ENCODE data around the gene CAMK2A. TPM values are rescaled to one million over a fixed set of nuclear protein-coding genes. Genes with fewer than 3 reads are reported as not detected.

The CAMK2A gene
- total and polyA plus RNA-seq, 2 experiments from 2014 or later: 0.18 TPM; not detected in 1

- TF ChIP-seq, protein P1, sequence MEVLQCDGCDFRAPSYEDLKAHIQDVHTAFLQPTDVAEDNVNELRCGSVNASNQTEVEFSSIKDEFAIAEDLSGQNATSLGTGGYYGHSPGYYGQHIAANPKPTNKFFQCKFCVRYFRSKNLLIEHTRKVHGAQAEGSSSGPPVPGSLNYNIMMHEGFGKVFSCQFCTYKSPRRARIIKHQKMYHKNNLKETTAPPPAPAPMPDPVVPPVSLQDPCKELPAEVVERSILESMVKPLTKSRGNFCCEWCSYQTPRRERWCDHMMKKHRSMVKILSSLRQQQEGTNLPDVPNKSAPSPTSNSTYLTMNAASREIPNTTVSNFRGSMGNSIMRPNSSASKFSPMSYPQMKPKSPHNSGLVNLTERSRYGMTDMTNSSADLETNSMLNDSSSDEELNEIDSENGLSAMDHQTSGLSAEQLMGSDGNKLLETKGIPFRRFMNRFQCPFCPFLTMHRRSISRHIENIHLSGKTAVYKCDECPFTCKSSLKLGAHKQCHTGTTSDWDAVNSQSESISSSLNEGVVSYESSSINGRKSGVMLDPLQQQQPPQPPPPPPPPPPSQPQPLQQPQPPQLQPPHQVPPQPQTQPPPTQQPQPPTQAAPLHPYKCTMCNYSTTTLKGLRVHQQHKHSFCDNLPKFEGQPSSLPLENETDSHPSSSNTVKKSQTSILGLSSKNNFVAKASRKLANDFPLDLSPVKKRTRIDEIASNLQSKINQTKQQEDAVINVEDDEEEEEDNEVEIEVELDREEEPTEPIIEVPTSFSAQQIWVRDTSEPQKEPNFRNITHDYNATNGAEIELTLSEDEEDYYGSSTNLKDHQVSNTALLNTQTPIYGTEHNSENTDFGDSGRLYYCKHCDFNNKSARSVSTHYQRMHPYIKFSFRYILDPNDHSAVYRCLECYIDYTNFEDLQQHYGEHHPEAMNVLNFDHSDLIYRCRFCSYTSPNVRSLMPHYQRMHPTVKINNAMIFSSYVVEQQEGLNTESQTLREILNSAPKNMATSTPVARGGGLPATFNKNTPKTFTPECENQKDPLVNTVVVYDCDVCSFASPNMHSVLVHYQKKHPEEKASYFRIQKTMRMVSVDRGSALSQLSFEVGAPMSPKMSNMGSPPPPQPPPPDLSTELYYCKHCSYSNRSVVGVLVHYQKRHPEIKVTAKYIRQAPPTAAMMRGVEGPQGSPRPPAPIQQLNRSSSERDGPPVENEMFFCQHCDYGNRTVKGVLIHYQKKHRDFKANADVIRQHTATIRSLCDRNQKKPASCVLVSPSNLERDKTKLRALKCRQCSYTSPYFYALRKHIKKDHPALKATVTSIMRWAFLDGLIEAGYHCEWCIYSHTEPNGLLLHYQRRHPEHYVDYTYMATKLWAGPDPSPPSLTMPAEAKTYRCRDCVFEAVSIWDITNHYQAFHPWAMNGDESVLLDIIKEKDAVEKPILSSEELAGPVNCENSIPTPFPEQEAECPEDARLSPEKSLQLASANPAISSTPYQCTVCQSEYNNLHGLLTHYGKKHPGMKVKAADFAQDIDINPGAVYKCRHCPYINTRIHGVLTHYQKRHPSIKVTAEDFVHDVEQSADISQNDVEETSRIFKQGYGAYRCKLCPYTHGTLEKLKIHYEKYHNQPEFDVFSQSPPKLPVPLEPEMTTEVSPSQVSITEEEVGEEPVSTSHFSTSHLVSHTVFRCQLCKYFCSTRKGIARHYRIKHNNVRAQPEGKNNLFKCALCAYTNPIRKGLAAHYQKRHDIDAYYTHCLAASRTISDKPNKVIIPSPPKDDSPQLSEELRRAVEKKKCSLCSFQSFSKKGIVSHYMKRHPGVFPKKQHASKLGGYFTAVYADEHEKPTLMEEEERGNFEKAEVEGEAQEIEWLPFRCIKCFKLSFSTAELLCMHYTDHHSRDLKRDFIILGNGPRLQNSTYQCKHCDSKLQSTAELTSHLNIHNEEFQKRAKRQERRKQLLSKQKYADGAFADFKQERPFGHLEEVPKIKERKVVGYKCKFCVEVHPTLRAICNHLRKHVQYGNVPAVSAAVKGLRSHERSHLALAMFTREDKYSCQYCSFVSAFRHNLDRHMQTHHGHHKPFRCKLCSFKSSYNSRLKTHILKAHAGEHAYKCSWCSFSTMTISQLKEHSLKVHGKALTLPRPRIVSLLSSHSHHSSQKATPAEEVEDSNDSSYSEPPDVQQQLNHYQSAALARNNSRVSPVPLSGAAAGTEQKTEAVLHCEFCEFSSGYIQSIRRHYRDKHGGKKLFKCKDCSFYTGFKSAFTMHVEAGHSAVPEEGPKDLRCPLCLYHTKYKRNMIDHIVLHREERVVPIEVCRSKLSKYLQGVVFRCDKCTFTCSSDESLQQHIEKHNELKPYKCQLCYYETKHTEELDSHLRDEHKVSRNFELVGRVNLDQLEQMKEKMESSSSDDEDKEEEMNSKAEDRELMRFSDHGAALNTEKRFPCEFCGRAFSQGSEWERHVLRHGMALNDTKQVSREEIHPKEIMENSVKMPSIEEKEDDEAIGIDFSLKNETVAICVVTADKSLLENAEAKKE (CRISPR knock-in tag; IDR thresholded peaks at IDR 0.05): no peak
- no peak for TF ChIP-seq STAT1 (IDR thresholded peaks at IDR 0.05; ENCODE audit: unreplicated experiment)
- TF ChIP-seq EZH2phosphoT487 (IDR thresholded peaks at IDR 0.05; ENCODE audit: unreplicated experiment): no peak
- TF ChIP-seq POLR2AphosphoS5 (IDR thresholded peaks at IDR 0.05; ENCODE audit: low read depth): no peak
- no peak for TF ChIP-seq NANOG (IDR thresholded peaks at IDR 0.05; ENCODE audit: borderline replicate concordance)
- no peak for TF ChIP-seq CREB1 (CRISPR knock-in tag; IDR thresholded peaks at IDR 0.05; ENCODE audit: low read depth)
- TF ChIP-seq ETS1 (IDR thresholded peaks at IDR 0.05): no peak
- TF ChIP-seq JUNB (IDR thresholded peaks at IDR 0.05; ENCODE audit: unreplicated experiment): no peak
- no peak for TF ChIP-seq ZNF331 (CRISPR knock-in tag; IDR thresholded peaks at IDR 0.05; ENCODE audit: low read depth)
- no peak for TF ChIP-seq ZNF114 (CRISPR knock-in tag; IDR thresholded peaks at IDR 0.05)
Observed at GRCh38 chr5:150322202-150322601, 32.6 kb upstream of the CAMK2A start (continued).

- Histone ChIP-seq H3K4me3 (no peak overlapping the region), H3F3A (replicated peaks; ENCODE audit: low read depth) (no peaks in the 10 kb centered on the region), H3K36me3 (ENCODE audit: insufficient read depth) (no peaks in the 10 kb centered on the region), H2AFZ (no peak overlapping the region), H3K9me2 (ENCODE audit: insufficient read depth) (no peaks in the 10 kb centered on the region), H3K4me2 (no peak overlapping the region), H3K27me3 (ENCODE audit: insufficient read depth) (no peaks in the 10 kb centered on the region), H3K27ac (ENCODE audit: low read depth) (no peak overlapping the region), H4K20me1 (replicated peaks; ENCODE audit: insufficient read depth) (no peaks in the 10 kb centered on the region), H3K4me1 (ENCODE audit: insufficient read depth) (no peaks in the 10 kb centered on the region), H3K79me2 (replicated peaks; ENCODE audit: insufficient read depth) (no peaks in the 10 kb centered on the region)
- Mint-ChIP-seq H3K4me3 (no peak overlapping the region), H3K27ac (no peak overlapping the region), H3K9me3 (no peaks in the 10 kb centered on the region), H3K27me3 (ENCODE audit: insufficient read depth, low read depth, poor library complexity) (peaks cover 9% of the 10 kb centered on the region), H3K36me3 (ENCODE audit: low read depth) (no peaks in the 10 kb centered on the region), H3K4me1 (peaks cover 11% of the 10 kb centered on the region)
- ATAC-seq: no peak
- DNase-seq (ENCODE audit: low spot score): no peak
- TF ChIP-seq ZNF114 (CRISPR knock-in tag; IDR thresholded peaks at IDR 0.05) (no peak), EZH2 (IDR thresholded peaks at IDR 0.05; ENCODE audit: low read depth, unreplicated experiment) (no peak), JUNB (IDR thresholded peaks at IDR 0.05; ENCODE audit: unreplicated experiment) (no peak), ZNF331 (CRISPR knock-in tag; IDR thresholded peaks at IDR 0.05; ENCODE audit: low read depth) (no peak), NANOG (IDR thresholded peaks at IDR 0.05; ENCODE audit: borderline replicate concordance) (no peak), CREB1 (CRISPR knock-in tag; IDR thresholded peaks at IDR 0.05; ENCODE audit: low read depth) (no peak), ETS1 (IDR thresholded peaks at IDR 0.05) (no peak)
- TF ChIP-seq, protein P2, sequence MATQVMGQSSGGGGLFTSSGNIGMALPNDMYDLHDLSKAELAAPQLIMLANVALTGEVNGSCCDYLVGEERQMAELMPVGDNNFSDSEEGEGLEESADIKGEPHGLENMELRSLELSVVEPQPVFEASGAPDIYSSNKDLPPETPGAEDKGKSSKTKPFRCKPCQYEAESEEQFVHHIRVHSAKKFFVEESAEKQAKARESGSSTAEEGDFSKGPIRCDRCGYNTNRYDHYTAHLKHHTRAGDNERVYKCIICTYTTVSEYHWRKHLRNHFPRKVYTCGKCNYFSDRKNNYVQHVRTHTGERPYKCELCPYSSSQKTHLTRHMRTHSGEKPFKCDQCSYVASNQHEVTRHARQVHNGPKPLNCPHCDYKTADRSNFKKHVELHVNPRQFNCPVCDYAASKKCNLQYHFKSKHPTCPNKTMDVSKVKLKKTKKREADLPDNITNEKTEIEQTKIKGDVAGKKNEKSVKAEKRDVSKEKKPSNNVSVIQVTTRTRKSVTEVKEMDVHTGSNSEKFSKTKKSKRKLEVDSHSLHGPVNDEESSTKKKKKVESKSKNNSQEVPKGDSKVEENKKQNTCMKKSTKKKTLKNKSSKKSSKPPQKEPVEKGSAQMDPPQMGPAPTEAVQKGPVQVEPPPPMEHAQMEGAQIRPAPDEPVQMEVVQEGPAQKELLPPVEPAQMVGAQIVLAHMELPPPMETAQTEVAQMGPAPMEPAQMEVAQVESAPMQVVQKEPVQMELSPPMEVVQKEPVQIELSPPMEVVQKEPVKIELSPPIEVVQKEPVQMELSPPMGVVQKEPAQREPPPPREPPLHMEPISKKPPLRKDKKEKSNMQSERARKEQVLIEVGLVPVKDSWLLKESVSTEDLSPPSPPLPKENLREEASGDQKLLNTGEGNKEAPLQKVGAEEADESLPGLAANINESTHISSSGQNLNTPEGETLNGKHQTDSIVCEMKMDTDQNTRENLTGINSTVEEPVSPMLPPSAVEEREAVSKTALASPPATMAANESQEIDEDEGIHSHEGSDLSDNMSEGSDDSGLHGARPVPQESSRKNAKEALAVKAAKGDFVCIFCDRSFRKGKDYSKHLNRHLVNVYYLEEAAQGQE (IDR thresholded peaks at IDR 0.05; ENCODE audit: unreplicated experiment): no peak
Observed at GRCh38 chr5:150321784-150322183, 32.2 kb upstream of the CAMK2A start.
